ENCODE measurements around the gene WDR86.

DNA sequence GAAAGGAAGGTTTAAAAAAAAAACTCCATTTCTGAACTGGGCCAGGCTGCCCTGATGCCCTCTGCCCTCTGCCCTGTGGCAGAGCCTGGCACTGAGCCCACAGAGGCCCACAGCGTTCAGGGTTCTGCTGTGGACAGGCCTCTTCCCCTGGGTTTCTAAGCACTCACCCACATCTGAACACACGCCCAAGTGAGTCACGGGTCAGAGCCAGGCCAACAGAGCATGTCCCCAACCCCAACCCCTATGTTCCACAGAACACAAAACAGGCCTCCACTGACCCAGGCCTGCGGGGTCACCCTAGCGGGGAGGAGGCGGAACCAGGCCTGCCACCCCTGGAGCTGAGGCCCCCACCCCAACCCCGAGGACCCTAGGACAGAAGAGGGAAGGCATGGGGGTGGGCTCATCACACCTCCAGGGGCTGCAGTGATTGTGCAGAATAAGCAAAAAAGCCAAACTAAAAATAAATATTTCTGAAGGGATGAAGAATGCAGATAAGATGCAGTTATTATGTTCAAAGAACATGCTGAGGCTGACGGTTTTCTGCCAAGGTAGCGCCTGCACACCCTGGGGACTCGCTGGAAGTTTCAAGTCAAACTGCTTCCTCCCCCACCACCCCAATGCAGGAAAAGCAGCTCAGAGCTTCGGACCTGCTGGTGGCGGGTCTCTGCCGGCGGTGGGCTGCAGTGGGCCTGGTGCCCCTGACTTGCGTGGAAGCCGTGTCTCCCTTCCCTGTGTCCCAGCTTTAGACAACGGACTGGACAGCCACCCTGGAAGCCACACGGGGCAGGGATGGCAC is 5.4 kb downstream of the WDR86 start:
- TF ChIP-seq, protein P1, sequence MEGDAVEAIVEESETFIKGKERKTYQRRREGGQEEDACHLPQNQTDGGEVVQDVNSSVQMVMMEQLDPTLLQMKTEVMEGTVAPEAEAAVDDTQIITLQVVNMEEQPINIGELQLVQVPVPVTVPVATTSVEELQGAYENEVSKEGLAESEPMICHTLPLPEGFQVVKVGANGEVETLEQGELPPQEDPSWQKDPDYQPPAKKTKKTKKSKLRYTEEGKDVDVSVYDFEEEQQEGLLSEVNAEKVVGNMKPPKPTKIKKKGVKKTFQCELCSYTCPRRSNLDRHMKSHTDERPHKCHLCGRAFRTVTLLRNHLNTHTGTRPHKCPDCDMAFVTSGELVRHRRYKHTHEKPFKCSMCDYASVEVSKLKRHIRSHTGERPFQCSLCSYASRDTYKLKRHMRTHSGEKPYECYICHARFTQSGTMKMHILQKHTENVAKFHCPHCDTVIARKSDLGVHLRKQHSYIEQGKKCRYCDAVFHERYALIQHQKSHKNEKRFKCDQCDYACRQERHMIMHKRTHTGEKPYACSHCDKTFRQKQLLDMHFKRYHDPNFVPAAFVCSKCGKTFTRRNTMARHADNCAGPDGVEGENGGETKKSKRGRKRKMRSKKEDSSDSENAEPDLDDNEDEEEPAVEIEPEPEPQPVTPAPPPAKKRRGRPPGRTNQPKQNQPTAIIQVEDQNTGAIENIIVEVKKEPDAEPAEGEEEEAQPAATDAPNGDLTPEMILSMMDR (IDR thresholded peaks at IDR 0.05; ENCODE audit: control extremely low read depth in 1 of 3, insufficient read depth in 1 of 3, low read depth in 1 of 3, low read length in 3 of 3), result no peak
- TF ChIP-seq RFX5 (IDR thresholded peaks at IDR 0.05; ENCODE audit: borderline replicate concordance, low read depth, low read length), result no peak
